GM12878 (cell line): ENCODE results near the gene MYH7. TPM values are rescaled to one million over a fixed set of nuclear protein-coding genes. Genes with fewer than 3 reads are reported as not detected.

ENCODE experiments used
- ATAC-seq: fragments of 200-7000 bp; cut with Tn5 transposase; 3 replicates; pipeline ENCODE4 v1.9.1; 2020; ENCODE audit warnings: mild to moderate bottlenecking, moderate library complexity
- BruUV-seq: library from RNA; stranded (reverse); fragments of 400-500 nt; replicated peaks from 2 replicates; lab custom pipeline; 2021; lab: Mats Ljungman, UMichigan
- CTCF ChIA-PET: fragments of 300-600 bp; sonication (Branson Sonifier 250); formaldehyde crosslinking; extraction: SDS; loops from one replicate; lab custom pipeline; 2021; ENCODE audit warnings: inconsistent platforms; lab: Yijun Ruan, JAX
- POLR2A ChIA-PET: fragments of 350-600 bp; formaldehyde crosslinking; extraction: SDS; loops from one replicate; lab custom pipeline; 2021; ENCODE audit warnings: inconsistent platforms; lab: Charles Lee
- RAD21 ChIA-PET: fragments of 300-600 bp; sonication (Branson Sonifier 250); formaldehyde crosslinking; loops from one replicate; lab custom pipeline; 2023; ENCODE audit warnings: antibody characterized with exemption; ENCODE audit not compliant: unreplicated experiment; lab: Charles Lee
- SMC1A ChIA-PET: fragments of 300-600 bp; sonication (Branson Sonifier 250); formaldehyde crosslinking; loops from one replicate; lab custom pipeline; 2023; ENCODE audit not compliant: unreplicated experiment, uncharacterized antibody; lab: Charles Lee
- DNase-seq: peaks from one replicate; pipeline ENCODE4 v3.0.0-alpha.2; 2011; ENCODE audit warnings: low read depth, low spot score
- FAIRE-seq: peaks from 3 replicates; lab custom pipeline; 2011; peaks lifted over from hg19 to GRCh38; lab: Jason Lieb, UNC
- H2AFZ ChIP-seq: 2 replicates; pipeline ENCODE4 v1.6.0; 2011; ENCODE audit warnings: low read depth, low read length, control low read depth; ENCODE audit not compliant: control insufficient read depth
- H3K27ac ChIP-seq: 2 replicates; pipeline ENCODE4 v1.5.1; 2011; ENCODE audit warnings: control low read depth; ENCODE audit not compliant: control insufficient read depth, insufficient read depth
- H3K27me3 ChIP-seq, 2 experiments: replicated peaks in 1 of 2; 2 replicates each; pipeline versions ENCODE4 v1.6.0 to v1.6.1; 2011; ENCODE audit warnings: low read length in 1 of 2; ENCODE audit not compliant: control insufficient read depth in 2 of 2, insufficient read depth in 2 of 2
- H3K36me3 ChIP-seq, 2 experiments: 2 replicates each; pipeline ENCODE4 v1.5.1; 2011; ENCODE audit warnings: low read length in 1 of 2; ENCODE audit not compliant: control insufficient read depth in 2 of 2, insufficient read depth in 2 of 2
- H3K4me1 ChIP-seq: 2 replicates; pipeline ENCODE4 v1.6.1; 2011; ENCODE audit warnings: mild to moderate bottlenecking, low read length, moderate library complexity, mixed read lengths; ENCODE audit not compliant: control insufficient read depth, insufficient read depth
- H3K4me2 ChIP-seq: 2 replicates; pipeline ENCODE4 v1.6.0; 2011; ENCODE audit warnings: control low read depth; ENCODE audit not compliant: control insufficient read depth, insufficient read depth
- H3K4me3 ChIP-seq: fragments of 200-600 bp; sonication (generic); 2 replicates; pipeline ENCODE4 v1.5.1; 2016
- H3K79me2 ChIP-seq: 2 replicates; pipeline ENCODE4 v1.6.0; 2011; ENCODE audit warnings: low read length; ENCODE audit not compliant: control insufficient read depth, insufficient read depth
- H3K9ac ChIP-seq: 2 replicates; pipeline ENCODE4 v1.8.0; 2011; ENCODE audit warnings: low read length, control low read depth, mixed read lengths; ENCODE audit not compliant: control insufficient read depth, insufficient read depth
- H3K9me3 ChIP-seq: replicated peaks from 3 replicates; pipeline ENCODE4 v1.5.1; 2011; ENCODE audit warnings: mild to moderate bottlenecking, low read length; ENCODE audit not compliant: control insufficient read depth, insufficient read depth
- H4K20me1 ChIP-seq: 2 replicates; pipeline ENCODE4 v1.6.0; 2011; ENCODE audit not compliant: control insufficient read depth, insufficient read depth
- ASH2L ChIP-seq: fragments of 300-600, 200-600 bp; sonication (generic); IDR thresholded peaks from 2 replicates; pipeline ENCODE4 v1.6.1; 2017; ENCODE audit warnings: low read depth, mild to moderate bottlenecking, borderline replicate concordance
- BHLHE40 ChIP-seq, 2 experiments: fragments of 450-650 bp in 1 of 2; IDR thresholded peaks; 2 replicates each; pipeline ENCODE4 v1.6.1; 2011 to 2017; ENCODE audit warnings: low read depth in 2 of 2, borderline replicate concordance in 1 of 2, improper control_type of control experiment in 1 of 2, low read length in 1 of 2, mild to moderate bottlenecking in 1 of 2
- CEBPZ ChIP-seq: fragments of 150-350 bp; IDR thresholded peaks from 2 replicates; pipeline ENCODE4 v1.6.1; 2016; ENCODE audit warnings: low read depth, low read length
- DPF2 ChIP-seq: fragments of 450-650 bp; IDR thresholded peaks from 2 replicates; pipeline ENCODE4 v1.6.1; 2017; ENCODE audit warnings: mild to moderate bottlenecking
- IKZF1 ChIP-seq: fragments of 450-650 bp; conservative IDR thresholded peaks from 2 replicates; pipeline ENCODE4 v1.6.1; 2017; ENCODE audit warnings: antibody characterized with exemption, mild to moderate bottlenecking
- LARP7 ChIP-seq: fragments of 450-650 bp; IDR thresholded peaks from 2 replicates; pipeline ENCODE4 v1.6.1; 2017; ENCODE audit warnings: mild to moderate bottlenecking
- MAX ChIP-seq: IDR thresholded peaks from 2 replicates; pipeline ENCODE4 v1.6.1; 2012; ENCODE audit warnings: low read depth, low read length, improper control_type of control experiment
- MEF2A ChIP-seq: IDR thresholded peaks from 2 replicates; pipeline ENCODE4 v1.6.1; 2011; ENCODE audit warnings: low read depth, mild to moderate bottlenecking, low read length, moderate library complexity; ENCODE audit not compliant: insufficient read depth
- PRDM15 ChIP-seq: fragments of 450-650 bp; formaldehyde crosslinking; IDR thresholded peaks from 2 replicates; pipeline ENCODE4 v1.4.0; 2020; ENCODE audit warnings: mild to moderate bottlenecking, moderate library complexity
- SMC3 ChIP-seq: IDR thresholded peaks from 2 replicates; pipeline ENCODE4 v1.6.1; 2011; ENCODE audit warnings: low read length, improper control_type of control experiment, borderline replicate concordance
- YBX1 ChIP-seq: fragments of 450-650 bp; IDR thresholded peaks from 2 replicates; pipeline ENCODE4 v1.6.1; 2016; ENCODE audit warnings: antibody characterized with exemption
- ZNF622 ChIP-seq: fragments of 450-650 bp; IDR thresholded peaks from 2 replicates; pipeline ENCODE4 v1.6.1; 2017; ENCODE audit warnings: mild to moderate bottlenecking, inconsistent platforms
- WGBS: methylation state at CpG from one replicate; pipeline ENCODE4 v1.1.6; 2016; ENCODE audit warnings: low lambda C conversion rate; ENCODE audit not compliant: insufficient replicate concordance, insufficient coverage; ENCODE audit errors: missing lambda C conversion rate; 5-methylcytosine and 5-hydroxymethylcytosine counted together
- in situ Hi-C: fragments of 300-500 bp; cut with MboI; formaldehyde crosslinking; loops from 9 replicates; pipeline ENCODE4 v1.14.3; 2018; ENCODE audit warnings: mixed read lengths
- intact Hi-C: fragments of 100-400 bp; cut with micrococcal nuclease; formaldehyde crosslinking; loops from one replicate; pipeline ENCODE4 v1.14.2; 2022; ENCODE audit not compliant: unreplicated experiment
- polyA plus RNA-seq, 11 experiments: library from polyadenylated mRNA; depleted of rRNA in 4 of 11; unstranded in 6 of 11; stranded (reverse) in 5 of 11; fragments of >200 nt; fragmentation: Nextera tagmentation in 4 of 11; fragmentation: Illumina TruSeq in 1 of 11; extraction: Ambion mirVana in 4 of 11; extraction: Trizol in 1 of 11; gene quantifications; 1 replicate in 1 of 11; 2 replicates in 10 of 11; pipeline versions ENCODE4 v1.2.1 to v1.2.3, GENCODE V29; 2011 to 2016; ENCODE audit warnings: inconsistent platforms in 2 of 11, missing spikeins in 2 of 11, low read depth in 1 of 11
- total RNA-seq, 4 experiments: library from RNA; depleted of rRNA in 3 of 4; stranded (reverse); fragments of >200 nt in 3 of 4; fragmentation: Illumina TruSeq in 1 of 4; extraction: Trizol in 1 of 4; gene quantifications; 2 replicates each; pipeline versions ENCODE4 v1.2.1 to v1.2.3, GENCODE V29; 2013 to 2021

The MYH7 gene
- total and polyA plus RNA-seq, 10 of the 15 experiments (the other 5 are each of a cell fraction or from before 2014, with no cell fraction given), result 0.04 to 0.10 (median 0.05) TPM; not detected in 4

- no peaks in the 10 kb centered on the region for H3K79me2 ChIP-seq
- H3K36me3 ChIP-seq, result no peaks in the 10 kb centered on the region
- in situ Hi-C loops, result no loop called here
- H3K4me1 ChIP-seq, result no peaks in the 10 kb centered on the region
- BruUV-seq, result no TSS peak
- FAIRE-seq, result no peak
- no peak overlapping the region for H3K27ac ChIP-seq
- SMC1A ChIA-PET, result no interaction called here
- no peaks in the 10 kb centered on the region for H3K9me3 ChIP-seq
- RAD21 ChIA-PET, result no interaction called here
- no peak overlapping the region for H3K9ac ChIP-seq
- intact Hi-C loops, result no loop called here
- no peak for DNase-seq
- 0% methylated on average over 3 of the region's 3 CpGs for WGBS
- no peaks in the 10 kb centered on the region for H4K20me1 ChIP-seq
- no peaks in the 10 kb centered on the region; a peak in 1 of 4 replicates for H3K27me3 ChIP-seq
- no peak for ATAC-seq
- no peak overlapping the region for H3K4me2 ChIP-seq
- CTCF ChIA-PET, result no interaction called here
- TF ChIP-seq YBX1 (no peak), MAX (no peak), SMC3 (no peak), ASH2L (no peak)
- no peak overlapping the region for H3K4me3 ChIP-seq
- H2AFZ ChIP-seq, result no peak overlapping the region
- POLR2A ChIA-PET, result no interaction called here
Measured at GRCh38 chr14:23373041-23373440, 62.4 kb downstream of the MYH7 start.

GRCh38 chr14:23372509-23372908, 63.0 kb downstream of the MYH7 start, which contains the start of gene IL25:
IL25 (plus strand) TSS chr14:23372809.
- ChIA-PET CTCF (no interaction called here), POLR2A (no interaction called here), RAD21 (no interaction called here), SMC1A (no interaction called here)
- no peaks in the 10 kb centered on the region for H3K9me3 ChIP-seq
- ATAC-seq (no peak), DNase-seq (no peak), FAIRE-seq (no peak)
- no peaks in the 10 kb centered on the region for H3K36me3 ChIP-seq
- peaks cover 0 to 2% of the 10 kb centered on the region in 2 experiments; a peak in 1 of 4 replicates for H3K27me3 ChIP-seq
- WGBS, result 17% methylated on average over 2 of the region's 2 CpGs
- no peak within 1 kb of the TSS for H3K4me3 ChIP-seq
- intact Hi-C loops (no loop called here), in situ Hi-C loops (no loop called here)
- no peaks in the 10 kb centered on the region for H3K79me2 ChIP-seq
- no peaks in the 10 kb centered on the region for H3K4me1 ChIP-seq
- H4K20me1 ChIP-seq, result no peaks in the 10 kb centered on the region
- no peak within 1 kb of the TSS for H3K4me2 ChIP-seq
- H2AFZ ChIP-seq, result no peak within 1 kb of the TSS
- BruUV-seq, result no TSS peak
- no peak within 1 kb of the TSS for H3K27ac ChIP-seq
- no peak within 1 kb of the TSS for H3K9ac ChIP-seq
- no peak for TF ChIP-seq CEBPZ
- TF ChIP-seq MEF2A, result no peak
- no peak for TF ChIP-seq LARP7
- TF ChIP-seq ASH2L, result no peak
- TF ChIP-seq IKZF1, result no peak
- no peak for TF ChIP-seq DPF2
- TF ChIP-seq PRDM15 (CRISPR knock-in tag), result no peak
- no peak for TF ChIP-seq BHLHE40 (IDR thresholded peaks at IDR 0.05; ENCODE audit: borderline replicate concordance in 1 of 2, low read depth in 2 of 2, low read length in 1 of 2)
- TF ChIP-seq ZNF622, result no peak
